Measurements from ENCODE around the gene ZNF148. TPM values are rescaled to one million over a fixed set of nuclear protein-coding genes. Genes with fewer than 3 reads are reported as not detected.
"Not testable (repeated sequence)": the region's sequence is repeated elsewhere in the genome, so short reads cannot be mapped to it uniquely, and the experiment has no call there.

Gene ZNF148
- total RNA-seq, 2 experiments from 2014 or later: 36.9 to 41.9 TPM

DNA sequence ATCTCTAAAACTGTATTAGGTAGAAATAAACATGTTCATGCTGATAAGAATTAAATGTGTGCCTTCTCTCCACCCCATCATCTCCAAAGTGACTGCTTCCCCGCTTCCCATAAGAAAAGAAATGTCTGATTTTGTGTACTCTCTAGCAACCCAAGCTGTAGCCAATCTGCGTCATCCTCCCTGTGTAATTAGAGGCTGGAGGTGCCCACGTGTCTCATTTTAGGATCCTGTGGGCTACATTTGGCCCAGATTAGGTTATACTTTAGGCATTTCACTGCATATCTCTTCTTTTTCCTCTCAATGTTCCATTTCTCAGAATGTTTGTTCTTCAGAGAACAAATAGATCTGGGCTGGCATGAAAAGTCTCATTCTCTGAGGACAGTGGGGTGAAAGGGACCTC lies 19.3 kb upstream of the ZNF148 start:
- ChIA-PET CTCF (interaction anchor here (0.6 kb wide), 1 partner anchor 46 kb away, joined by 3 read pairs; no protein-coding TSS in a partner anchor), POLR2A (no interaction called here)
- no peak overlapping the region for H3K27ac Mint-ChIP-seq
- H3K9me3 Mint-ChIP-seq: no peaks in the 10 kb centered on the region
- no peaks in the 10 kb centered on the region for H3K36me3 Mint-ChIP-seq (ENCODE audit: low read depth)
- DNase-seq: no peak
- H3K4me1 Mint-ChIP-seq: peaks cover 7% of the 10 kb centered on the region
- peaks cover 27% of the 10 kb centered on the region for H3K27me3 Mint-ChIP-seq
- no peak overlapping the region for H3K4me3 Mint-ChIP-seq

GRCh38 chr3:125389282-125389681 lies 14.2 kb upstream of the ZNF148 start:
- DNase-seq: no peak
- no peak overlapping the region for H3K4me3 Mint-ChIP-seq
- peaks cover 17% of the 10 kb centered on the region for H3K4me1 Mint-ChIP-seq
- ChIA-PET POLR2A (interaction anchor here (2.8 kb wide), 1 partner anchor 14 kb away, joined by 10 read pairs; the partner anchor contains the start of gene ZNF148), CTCF (interaction anchor here (0.5 kb wide), 1 partner anchor 33 kb away, joined by 4 read pairs; no protein-coding TSS in a partner anchor)
- no peak overlapping the region for H3K27ac Mint-ChIP-seq
- H3K27me3 Mint-ChIP-seq: peaks cover 14% of the 10 kb centered on the region
- H3K9me3 Mint-ChIP-seq: no peaks in the 10 kb centered on the region
- H3K36me3 Mint-ChIP-seq (ENCODE audit: low read depth): no peaks in the 10 kb centered on the region

DNA sequence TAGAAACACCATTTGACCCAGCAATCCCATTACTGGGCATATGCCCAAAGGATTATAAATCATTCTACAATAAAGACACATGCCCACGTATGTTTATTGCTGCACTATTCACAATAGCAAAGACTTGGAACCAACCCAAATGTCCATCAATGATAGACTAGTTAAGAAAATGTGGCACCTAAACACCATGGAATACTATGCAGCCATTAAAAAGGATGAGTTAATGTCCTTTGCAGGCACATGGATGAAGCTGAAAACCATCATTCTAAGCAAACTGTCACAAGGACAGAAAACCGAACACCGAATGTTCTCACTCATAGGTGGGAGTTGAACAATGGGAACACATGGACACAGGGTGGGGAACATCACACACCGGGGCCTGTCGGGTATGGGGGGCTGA lies 13.2 kb upstream of the ZNF148 start:
- ChIA-PET POLR2A (interaction anchor here (2.8 kb wide), 1 partner anchor 13 kb away, joined by 10 read pairs; the partner anchor contains the start of gene ZNF148), CTCF (interaction anchor here (0.9 kb wide), 1 partner anchor 119 kb away, joined by 4 read pairs; no protein-coding TSS in a partner anchor)
- not testable (repeated sequence) for H3K27ac Mint-ChIP-seq; H3K9me3 Mint-ChIP-seq; DNase-seq; H3K4me3 Mint-ChIP-seq; H3K36me3 Mint-ChIP-seq (ENCODE audit: low read depth)
- Mint-ChIP-seq H3K27me3 (peaks cover 14% of the 10 kb centered on the region), H3K4me1 (peaks cover 17% of the 10 kb centered on the region)

GRCh38 chr3:125386811-125387210 lies 11.7 kb upstream of the ZNF148 start:
- peaks cover 22% of the 10 kb centered on the region for H3K4me1 Mint-ChIP-seq
- ChIA-PET POLR2A (interaction anchor here (1.8 kb wide), 1 partner anchor 12 kb away, joined by 7 read pairs; the partner anchor contains the start of gene ZNF148), CTCF (interaction anchor here (0.6 kb wide), 1 partner anchor 38 kb away, joined by 3 read pairs; no protein-coding TSS in a partner anchor)
- H3K27ac Mint-ChIP-seq: no peak overlapping the region
- DNase-seq: no peak
- H3K36me3 Mint-ChIP-seq (ENCODE audit: low read depth): no peaks in the 10 kb centered on the region
- peaks cover 14% of the 10 kb centered on the region for H3K27me3 Mint-ChIP-seq
- no peak overlapping the region for H3K4me3 Mint-ChIP-seq
- H3K9me3 Mint-ChIP-seq: no peaks in the 10 kb centered on the region

DNA sequence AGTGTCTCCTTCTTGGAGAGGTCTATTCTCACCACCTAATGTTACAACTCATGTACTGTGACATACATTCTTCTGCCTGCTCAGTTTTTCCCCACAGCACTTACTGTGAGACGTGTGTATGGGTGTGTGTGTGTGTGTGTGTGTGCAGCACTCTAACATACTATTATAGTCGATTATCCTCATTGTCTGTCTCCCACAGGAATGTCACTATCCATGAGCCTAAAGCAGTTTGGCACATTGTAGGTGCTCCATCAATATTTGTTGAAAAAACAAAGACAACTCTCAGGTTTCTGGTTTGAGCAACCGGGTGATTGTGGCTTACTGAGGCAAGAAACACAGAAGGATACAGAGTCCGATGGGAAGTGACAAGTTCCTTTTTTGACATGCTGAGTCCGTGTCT lies 8.6 kb upstream of the ZNF148 start:
- no peaks in the 10 kb centered on the region for H3K36me3 Mint-ChIP-seq (ENCODE audit: low read depth)
- no peak for DNase-seq
- POLR2A ChIA-PET: no interaction called here
- no peak overlapping the region for H3K4me3 Mint-ChIP-seq
- H3K27ac Mint-ChIP-seq: no peak overlapping the region
- peaks cover 13% of the 10 kb centered on the region for H3K27me3 Mint-ChIP-seq
- H3K4me1 Mint-ChIP-seq: peaks cover 14% of the 10 kb centered on the region
- CTCF ChIA-PET: no interaction called here
- no peaks in the 10 kb centered on the region for H3K9me3 Mint-ChIP-seq

DNA sequence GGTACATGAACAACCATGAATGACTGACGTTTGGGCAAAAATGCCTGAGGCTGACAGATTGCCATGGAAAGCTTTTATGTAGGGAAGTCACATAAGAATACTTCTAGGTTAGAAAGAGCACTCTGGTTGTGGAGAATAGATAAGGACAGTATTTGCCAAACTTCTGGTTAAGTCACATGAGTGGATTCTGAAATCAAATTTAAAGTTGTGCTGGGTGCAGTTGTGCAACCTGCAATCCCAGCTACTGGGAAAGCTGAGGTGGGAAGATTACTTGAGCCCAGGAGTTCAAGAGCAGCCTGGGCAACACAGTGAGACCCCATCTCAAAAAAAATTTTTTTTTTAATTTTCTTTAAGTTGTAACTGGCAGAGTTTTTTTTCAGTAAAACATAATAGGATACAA lies 7.2 kb upstream of the ZNF148 start:
- CTCF ChIA-PET: interaction anchor here (1.0 to 1.7 kb wide), 2 partner anchors 9 to 40 kb away, joined by 3 to 5 read pairs; no protein-coding TSS in a partner anchor
- H3K4me1 Mint-ChIP-seq: peaks cover 10% of the 10 kb centered on the region
- POLR2A ChIA-PET: interaction anchor here (1.5 to 1.7 kb wide), 2 partner anchors 25 to 72 kb away, joined by 4 to 5 read pairs; no protein-coding TSS in a partner anchor
- peaks cover 7% of the 10 kb centered on the region for H3K27me3 Mint-ChIP-seq
- H3K4me3 Mint-ChIP-seq: no peak overlapping the region
- H3K27ac Mint-ChIP-seq: no peak overlapping the region
- H3K9me3 Mint-ChIP-seq: no peaks in the 10 kb centered on the region
- no peak for DNase-seq
- H3K36me3 Mint-ChIP-seq (ENCODE audit: low read depth): no peaks in the 10 kb centered on the region

GRCh38 chr3:125381743-125382142 lies 6.6 kb upstream of the ZNF148 start:
- Mint-ChIP-seq H3K36me3 (ENCODE audit: low read depth) (no peaks in the 10 kb centered on the region), H3K27ac (peak overlapping the region; percentile 11), H3K9me3 (no peaks in the 10 kb centered on the region), H3K4me1 (peaks cover 10% of the 10 kb centered on the region), H3K4me3 (no peak overlapping the region), H3K27me3 (peaks cover 7% of the 10 kb centered on the region)
- peak; percentile 35 for DNase-seq
- POLR2A ChIA-PET: interaction anchor here (1.0 to 1.7 kb wide), 4 partner anchors 25 to 650 kb away, joined by 3 to 5 read pairs (median 4); no protein-coding TSS in a partner anchor
- CTCF ChIA-PET: interaction anchor here (1.0 to 1.7 kb wide), 2 partner anchors 8 to 40 kb away, joined by 3 to 5 read pairs; no protein-coding TSS in a partner anchor

- Mint-ChIP-seq H3K27me3 (peaks cover 7% of the 10 kb centered on the region), H3K36me3 (ENCODE audit: low read depth) (no peaks in the 10 kb centered on the region), H3K27ac (no peak overlapping the region), H3K4me1 (peaks cover 11% of the 10 kb centered on the region), H3K9me3 (no peaks in the 10 kb centered on the region), H3K4me3 (no peak overlapping the region)
- ChIA-PET CTCF (interaction anchor here (1.0 to 1.7 kb wide), 3 partner anchors 8 to 200 kb away, joined by 3 to 5 read pairs (median 4); no protein-coding TSS in a partner anchor), POLR2A (interaction anchor here (1.0 to 1.7 kb wide), 4 partner anchors 24 to 650 kb away, joined by 3 to 5 read pairs (median 4); no protein-coding TSS in a partner anchor)
- DNase-seq: no peak
Observed at GRCh38 chr3:125381314-125381713, 6.2 kb upstream of the ZNF148 start.

DNA sequence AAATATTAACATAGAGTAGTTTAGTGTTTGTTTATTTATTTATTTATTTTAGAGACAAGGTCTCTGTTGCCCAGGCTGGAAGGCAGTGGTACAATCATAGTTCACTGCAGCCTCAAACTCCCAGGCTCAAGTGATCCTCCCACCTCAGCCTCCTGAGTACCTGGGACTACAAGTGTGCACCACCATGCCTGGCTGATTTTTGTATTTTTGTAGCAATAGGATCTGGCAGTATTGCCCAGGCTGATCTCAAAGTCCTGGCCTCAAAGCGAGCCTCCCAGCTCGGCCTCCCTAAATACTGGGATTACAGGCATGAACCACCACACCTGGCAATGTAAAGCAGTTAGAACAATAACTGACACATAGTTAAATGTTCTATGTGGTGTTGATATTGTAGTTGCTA lies 4.4 kb upstream of the ZNF148 start:
- Mint-ChIP-seq H3K4me3 (no peak overlapping the region), H3K36me3 (ENCODE audit: low read depth) (peaks cover 3% of the 10 kb centered on the region), H3K27ac (no peak overlapping the region), H3K9me3 (no peaks in the 10 kb centered on the region), H3K4me1 (peaks cover 18% of the 10 kb centered on the region), H3K27me3 (peaks cover 4% of the 10 kb centered on the region)
- CTCF ChIA-PET: no interaction called here
- POLR2A ChIA-PET: no interaction called here
- no peak for DNase-seq

DNA sequence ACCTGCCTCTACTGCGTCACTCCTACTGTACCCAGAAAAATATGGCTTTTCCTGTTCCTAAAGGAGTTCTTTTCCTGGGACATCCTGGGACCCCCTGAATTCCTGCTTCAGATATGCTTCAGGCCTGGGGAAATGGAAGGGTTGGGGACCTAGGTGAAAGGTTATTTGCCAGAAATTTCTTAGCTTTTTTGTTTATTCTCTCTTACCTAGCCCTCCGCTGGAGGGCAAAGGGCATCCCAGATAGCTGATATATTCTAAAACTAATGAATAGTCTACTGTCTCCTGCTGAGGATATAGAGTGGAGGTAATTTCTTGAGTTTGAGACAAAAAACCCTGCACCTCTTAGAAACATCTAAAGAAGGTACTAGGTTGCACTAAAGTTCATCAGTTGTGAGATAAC lies 3.6 kb upstream of the ZNF148 start:
- Mint-ChIP-seq H3K27ac (no peak overlapping the region), H3K27me3 (peaks cover 4% of the 10 kb centered on the region), H3K4me1 (peaks cover 26% of the 10 kb centered on the region), H3K4me3 (no peak overlapping the region), H3K9me3 (no peaks in the 10 kb centered on the region), H3K36me3 (ENCODE audit: low read depth) (peaks cover 7% of the 10 kb centered on the region)
- no peak for DNase-seq
- CTCF ChIA-PET: no interaction called here
- POLR2A ChIA-PET: no interaction called here

- Mint-ChIP-seq H3K27me3 (no peaks in the 10 kb centered on the region), H3K27ac (peak overlapping the region; percentile 85), H3K9me3 (no peaks in the 10 kb centered on the region), H3K4me1 (peaks cover 28% of the 10 kb centered on the region), H3K4me3 (peak overlapping the region; percentile 97), H3K36me3 (ENCODE audit: low read depth) (peaks cover 18% of the 10 kb centered on the region)
- CTCF ChIA-PET: interaction anchor here (0.6 to 1.1 kb wide), 3 partner anchors 14 to 220 kb away, joined by 3 read pairs; no protein-coding TSS in a partner anchor
- POLR2A ChIA-PET: interaction anchor here (0.6 to 1.9 kb wide), 9 partner anchors 14 to 234 kb away, joined by 3 to 18 read pairs (median 5); no protein-coding TSS in a partner anchor
- DNase-seq: no peak
Observed at GRCh38 chr3:125375950-125376679, 990 bp upstream of the ZNF148 start.

DNA sequence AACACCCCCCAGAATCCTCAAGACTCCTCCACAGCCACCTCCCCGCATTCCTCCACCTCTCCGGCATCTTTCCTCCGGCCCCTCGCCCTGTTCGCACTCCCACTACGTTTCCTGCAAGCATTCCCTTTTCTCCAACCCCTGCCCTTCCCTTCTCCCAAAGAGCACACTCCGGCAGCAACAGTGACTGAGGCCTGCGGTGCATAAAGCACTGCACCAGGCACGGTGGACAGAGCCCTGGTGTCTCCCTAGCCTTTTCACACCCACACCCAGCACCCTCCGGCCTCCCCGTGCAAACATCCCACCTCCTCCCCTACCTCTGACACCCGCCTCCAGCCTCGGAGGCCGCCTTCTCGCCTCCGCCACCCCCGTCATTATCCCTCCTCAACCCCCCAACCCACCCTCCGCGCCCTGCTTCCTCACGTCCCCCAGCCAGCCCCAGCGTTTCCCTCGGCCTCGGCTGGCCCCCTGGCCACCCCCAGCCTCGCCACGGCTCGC lies 577 bp downstream of the ZNF148 start:
- Mint-ChIP-seq H3K36me3 (ENCODE audit: low read depth) (peaks cover 29% of the 10 kb centered on the region), H3K27me3 (no peaks in the 10 kb centered on the region), H3K9me3 (no peaks in the 10 kb centered on the region), H3K27ac (peak overlapping the region; percentile 70), H3K4me3 (peak overlapping the region; percentile 97), H3K4me1 (peaks cover 36% of the 10 kb centered on the region)
- peak; percentile 36 for DNase-seq
- CTCF ChIA-PET: interaction anchor here (0.7 kb wide), 2 partner anchors 9 to 212 kb away, joined by 3 to 4 read pairs; no protein-coding TSS in a partner anchor
- POLR2A ChIA-PET: interaction anchor here (0.6 to 1.9 kb wide), 10 partner anchors 8 to 317 kb away, joined by 3 to 18 read pairs (median 5); no protein-coding TSS in a partner anchor
